A549 (cell line): ENCODE measurements around the gene LINGO4. TPM values are rescaled to one million over a fixed set of nuclear protein-coding genes. Genes with fewer than 3 reads are reported as not detected.

Experiments used
- ATAC-seq, 2 experiments: fragments of 200-7000 bp in 1 of 2; fragments of >200 bp in 1 of 2; cut with Nextera tagmentation in 1 of 2; cut with Tn5 transposase in 1 of 2; 3 replicates each; pipeline versions ENCODE4 v1.8.0 to v1.9.1; 2018 to 2020; ENCODE audit warnings: mild to moderate bottlenecking in 1 of 2, moderate library complexity in 1 of 2
- CTCF ChIA-PET: fragments of 300-600 bp; sonication (Branson Sonifier 250); formaldehyde crosslinking; extraction: SDS; loops from one replicate; lab custom pipeline; 2021; ENCODE audit warnings: antibody characterized with exemption, inconsistent platforms; lab: Yijun Ruan, JAX
- POLR2A ChIA-PET: fragments of 350-600 bp; formaldehyde crosslinking; extraction: SDS; loops from one replicate; lab custom pipeline; 2021; ENCODE audit warnings: antibody characterized with exemption, inconsistent platforms; lab: Yijun Ruan, JAX
- DNase-seq, 2 experiments: peaks; one replicate each; pipeline versions ENCODE4 v3.0.0 to v3.0.0-alpha.2; 2011 to 2016; ENCODE audit warnings: low read depth in 1 of 2, low spot score in 1 of 2
- FAIRE-seq: peaks from 2 replicates; lab custom pipeline; 2011; peaks lifted over from hg19 to GRCh38; lab: Jason Lieb, UNC
- H3K27ac ChIP-seq, 2 experiments: fragments of >200 bp; sonication (Bioruptor Twin); formaldehyde crosslinking; 3 replicates each; pipeline ENCODE4 v1.5.1; 2016 to 2017
- H3K4me1 ChIP-seq: fragments of >200 bp; sonication (Bioruptor Twin); formaldehyde crosslinking; 3 replicates; pipeline ENCODE4 v1.6.1; 2016
- H3K4me2 ChIP-seq: fragments of >200 bp; sonication (Bioruptor Twin); formaldehyde crosslinking; 3 replicates; pipeline ENCODE4 v1.6.1; 2016
- H3K4me3 ChIP-seq: fragments of >200 bp; sonication (Bioruptor Twin); formaldehyde crosslinking; 3 replicates; pipeline ENCODE4 v1.5.1; 2016
- H3K9me3 ChIP-seq: fragments of >200 bp; sonication (Bioruptor Twin); formaldehyde crosslinking; 3 replicates; pipeline ENCODE4 v1.6.1; 2016
- ATOH8 ChIP-seq: fragments of 250-450 bp; sonication (Bioruptor Pico); IDR thresholded peaks from 2 replicates; pipeline ENCODE4 v1.5.0; 2020; ENCODE audit warnings: low read depth, mild to moderate bottlenecking, moderate library complexity
- CBX2 ChIP-seq: fragments of 200-600 bp; sonication (generic); IDR thresholded peaks from 2 replicates; pipeline ENCODE4 v1.6.1; 2016; ENCODE audit warnings: low read depth, mild to moderate bottlenecking, borderline replicate concordance
- CBX8 ChIP-seq: fragments of 200-600 bp; sonication (generic); IDR thresholded peaks from 2 replicates; pipeline ENCODE4 v1.6.1; 2016
- CHD2 ChIP-seq: fragments of 150-350 bp; IDR thresholded peaks from 2 replicates; pipeline ENCODE4 v1.6.1; 2014; ENCODE audit warnings: low read length; ENCODE audit not compliant: partially characterized antibody
- CHD4 ChIP-seq: fragments of 200-600 bp; sonication (generic); IDR thresholded peaks from 2 replicates; pipeline ENCODE4 v1.6.1; 2016; ENCODE audit warnings: antibody characterized with exemption, mild to moderate bottlenecking, borderline replicate concordance
- EHMT2 ChIP-seq: fragments of 200-600 bp; sonication (generic); IDR thresholded peaks from 2 replicates; pipeline ENCODE4 v1.6.1; 2016; ENCODE audit warnings: antibody characterized with exemption, low read depth, mild to moderate bottlenecking, moderate library complexity
- ESRRA ChIP-seq: fragments of 150-350 bp; IDR thresholded peaks from 2 replicates; pipeline ENCODE4 v1.6.1; 2014; ENCODE audit warnings: mild to moderate bottlenecking, low read length, borderline replicate concordance
- HES2 ChIP-seq: fragments of >200 bp; sonication (Bioruptor Twin); formaldehyde crosslinking; IDR thresholded peaks from 2 replicates; pipeline ENCODE4 v1.6.1; 2016
- HOXB5 ChIP-seq: fragments of 250-450 bp; sonication (Bioruptor Pico); IDR thresholded peaks from 2 replicates; pipeline ENCODE4 v1.5.0; 2020; ENCODE audit warnings: mild to moderate bottlenecking, moderate library complexity
- JUNB ChIP-seq: fragments of >200 bp; sonication (Bioruptor Twin); formaldehyde crosslinking; IDR thresholded peaks from 2 replicates; pipeline ENCODE4 v1.6.1; 2016
- MAFK ChIP-seq: fragments of 450-650 bp; IDR thresholded peaks from 2 replicates; pipeline ENCODE4 v1.6.1; 2014; ENCODE audit not compliant: partially characterized antibody
- MAZ ChIP-seq: fragments of 150-350 bp; IDR thresholded peaks from 2 replicates; pipeline ENCODE4 v1.6.1; 2014; ENCODE audit warnings: antibody characterized with exemption, low read depth, low read length, borderline replicate concordance
- MYC ChIP-seq: IDR thresholded peaks from 2 replicates; pipeline ENCODE4 v1.6.1; 2012; ENCODE audit warnings: mild to moderate bottlenecking, inconsistent platforms, low read length, improper control_type of control experiment, borderline replicate concordance
- NPAS2 ChIP-seq: fragments of 250-450 bp; sonication (Bioruptor Pico); IDR thresholded peaks from 2 replicates; pipeline ENCODE4 v1.8.0; 2022; ENCODE audit warnings: mild to moderate bottlenecking, moderate library complexity, borderline replicate concordance
- POLR2AphosphoS2 ChIP-seq: conservative IDR thresholded peaks from 2 replicates; pipeline ENCODE4 v1.6.1; 2012; ENCODE audit warnings: low read length, improper control_type of control experiment, inconsistent platforms
- RARB ChIP-seq: fragments of 250-450 bp; sonication (Bioruptor Pico); IDR thresholded peaks from 2 replicates; pipeline ENCODE4 v1.8.0; 2021; ENCODE audit warnings: mild to moderate bottlenecking, moderate library complexity
- RFX5 ChIP-seq: fragments of 450-650 bp; IDR thresholded peaks from 2 replicates; pipeline ENCODE4 v1.7.1; 2014; ENCODE audit warnings: antibody characterized with exemption, mild to moderate bottlenecking, moderate library complexity
- SREBF2 ChIP-seq: fragments of 450-650 bp; IDR thresholded peaks from 2 replicates; pipeline ENCODE4 v1.6.1; 2014; ENCODE audit warnings: mild to moderate bottlenecking, moderate library complexity
- WGBS: methylation state at CpG from one replicate; pipeline ENCODE4 v1.1.6; 2017; ENCODE audit errors: missing lambda C conversion rate; 5-methylcytosine and 5-hydroxymethylcytosine counted together
- polyA plus RNA-seq, 4 experiments: library from polyadenylated mRNA; depleted of rRNA in 3 of 4; stranded (reverse); fragments of >200 nt; fragmentation: RNase III in 1 of 4; extraction: RNeasy Plus Mini Kit Qiagen cat#74134 plus additional on column Dnase treatment in 1 of 4; gene quantifications; 2 replicates in 3 of 4; 3 replicates in 1 of 4; pipeline ENCODE4 v1.2.3, GENCODE V29; 2011 to 2017

LINGO4 gene
- polyA plus RNA-seq, 2 of the 4 experiments (the other 2 are of a cell fraction), result not detected

GRCh38 chr1:151822404-151822803, 17.2 kb upstream of the LINGO4 start:
- POLR2A ChIA-PET, result no interaction called here
- H3K27ac ChIP-seq, result peak overlapping the region in 1 of 2 experiments; percentile 8; a peak in 1 of 6 replicates
- H3K9me3 ChIP-seq, result no peaks in the 10 kb centered on the region
- H3K4me2 ChIP-seq, result no peak overlapping the region
- FAIRE-seq (no peak), ATAC-seq (no peak), DNase-seq (no peak)
- H3K4me1 ChIP-seq, result peaks cover 16% of the 10 kb centered on the region
- no peak overlapping the region for H3K4me3 ChIP-seq
- no peak for TF ChIP-seq CHD2
- CTCF ChIA-PET, result interaction anchor here (0.6 to 8.7 kb wide), 5 partner anchors 14 to 285 kb away, joined by 3 to 77 read pairs (median 3); no protein-coding TSS in a partner anchor
- WGBS, result 76% methylated on average over 7 of the region's 7 CpGs

- 46% methylated on average over 2 of the region's 2 CpGs for WGBS
- no peak for ATAC-seq
- ChIA-PET POLR2A (no interaction called here), CTCF (interaction anchor here (0.5 to 8.7 kb wide), 6 partner anchors 10 to 517 kb away, joined by 3 to 77 read pairs (median 5); no protein-coding TSS in a partner anchor)
- peak overlapping the region in 1 of 2 experiments; percentile 70; a peak in 4 of 6 replicates for H3K27ac ChIP-seq
- TF ChIP-seq POLR2AphosphoS2 (no peak), HES2 (no peak), CBX8 (no peak), RFX5 (no peak), MAZ (no peak), HOXB5 (CRISPR knock-in tag) (no peak), MYC (no peak), EHMT2 (no peak), RARB (CRISPR knock-in tag) (no peak)
- no peak overlapping the region for H3K4me3 ChIP-seq
- no peak for DNase-seq
- H3K9me3 ChIP-seq, result no peaks in the 10 kb centered on the region
- peak overlapping the region; percentile 18; the same call in 1 of the 3 replicates for H3K4me2 ChIP-seq
- FAIRE-seq, result no peak
- H3K4me1 ChIP-seq, result peaks cover 16% of the 10 kb centered on the region
Observed at GRCh38 chr1:151820940-151821339, 15.7 kb upstream of the LINGO4 start.

- H3K9me3 ChIP-seq, result no peaks in the 10 kb centered on the region
- H3K4me2 ChIP-seq, result peak overlapping the region; percentile 18; the same call in 1 of the 3 replicates
- DNase-seq (peak in 1 of 2 experiments; percentile 15), FAIRE-seq (no peak), ATAC-seq (peak; percentile 29 to 40; a peak in 1 of 6 replicates)
- peak overlapping the region in 1 of 2 experiments; percentile 70; a peak in 4 of 6 replicates for H3K27ac ChIP-seq
- H3K4me3 ChIP-seq, result no peak overlapping the region
- POLR2A ChIA-PET, result no interaction called here
- 48% methylated on average over 7 of the region's 7 CpGs for WGBS
- H3K4me1 ChIP-seq, result peaks cover 16% of the 10 kb centered on the region
- TF ChIP-seq CHD4 (no peak), ATOH8 (CRISPR knock-in tag) (no peak), CBX2 (no peak), SREBF2 (no peak), JUNB (no peak), NPAS2 (CRISPR knock-in tag) (no peak), ESRRA (no peak), MAFK (no peak)
- CTCF ChIA-PET, result interaction anchor here (1.1 to 8.7 kb wide), 5 partner anchors 10 to 226 kb away, joined by 3 to 77 read pairs (median 6); no protein-coding TSS in a partner anchor
Observed at GRCh38 chr1:151819976-151820623, 14.9 kb upstream of the LINGO4 start.
